NCI-H1105 treated with DMSO at 0.1 percent for 48 hours (cell line): ENCODE measurements around the gene CNOT4.
A peak's percentile ranks its signal among the peaks of the same experiment; 100 is the strongest.

Source experiments
- DNase-seq: peaks from one replicate; lab custom pipeline; 2025; lab: John Stamatoyannopoulos, UW

The CNOT4 gene

GRCh38 chr7:135403302-135403701 lies 106.6 kb downstream of the CNOT4 start:
- no peak for DNase-seq

GRCh38 chr7:135397689-135398088 lies 112.2 kb downstream of the CNOT4 start:
- DNase-seq: no peak

GRCh38 chr7:135392701-135393100 lies 117.2 kb downstream of the CNOT4 start:
- DNase-seq: no peak

- DNase-seq: no peak
Measured at GRCh38 chr7:135391514-135391913, 118.4 kb downstream of the CNOT4 start.

GRCh38 chr7:135390829-135391228 lies 119.1 kb downstream of the CNOT4 start:
- peak; percentile 92 for DNase-seq

GRCh38 chr7:135389971-135390370 lies 119.9 kb downstream of the CNOT4 start:
- DNase-seq: peak; percentile 76

- no peak for DNase-seq
Measured at GRCh38 chr7:135388616-135389015, 121.3 kb downstream of the CNOT4 start.

GRCh38 chr7:135386776-135387175 lies 123.1 kb downstream of the CNOT4 start:
- peak; percentile 23 for DNase-seq

GRCh38 chr7:135386181-135386580 lies 123.7 kb downstream of the CNOT4 start:
- no peak for DNase-seq

GRCh38 chr7:135385209-135385608 lies 124.7 kb downstream of the CNOT4 start:
- peak; percentile 87 for DNase-seq

GRCh38 chr7:135383525-135384175 lies 126.3 kb downstream of the CNOT4 start:
- DNase-seq: no peak

GRCh38 chr7:135382173-135382572 lies 127.7 kb downstream of the CNOT4 start:
- DNase-seq: no peak

GRCh38 chr7:135381369-135381768 lies 128.5 kb downstream of the CNOT4 start:
- no peak for DNase-seq

- DNase-seq: peak; percentile 24
Measured at GRCh38 chr7:135380351-135380750, 129.6 kb downstream of the CNOT4 start.

- DNase-seq: no peak
Measured at GRCh38 chr7:135377171-135377570, 132.7 kb downstream of the CNOT4 start.

- no peak for DNase-seq
Measured at GRCh38 chr7:135375908-135376699, 133.8 kb downstream of the CNOT4 start.

GRCh38 chr7:135374736-135375135 lies 135.2 kb downstream of the CNOT4 start:
- DNase-seq: no peak

GRCh38 chr7:135372222-135372621 lies 137.7 kb downstream of the CNOT4 start:
- no peak for DNase-seq

GRCh38 chr7:135370656-135371055 lies 139.2 kb downstream of the CNOT4 start:
- DNase-seq: no peak

- DNase-seq: no peak
Measured at GRCh38 chr7:135369405-135369804, 140.5 kb downstream of the CNOT4 start.

- DNase-seq: peak; percentile 60
Measured at GRCh38 chr7:135368416-135369186, 141.3 kb downstream of the CNOT4 start.

- no peak for DNase-seq
Measured at GRCh38 chr7:135366843-135367508, 142.9 kb downstream of the CNOT4 start.
